ENCODE measurements around the gene ARF4.

Gene ARF4

GRCh38 chr3:57600195-57600594 lies 3.1 kb upstream of the ARF4 start:
- CTCF ChIA-PET, result no interaction called here
- POLR2A ChIA-PET, result no interaction called here
- DNase-seq (ENCODE audit: low read depth, low spot score), result no peak
- no peak overlapping the region for H3K4me3 ChIP-seq (ENCODE audit: low read depth, low read length)
- TF ChIP-seq, protein P1, sequence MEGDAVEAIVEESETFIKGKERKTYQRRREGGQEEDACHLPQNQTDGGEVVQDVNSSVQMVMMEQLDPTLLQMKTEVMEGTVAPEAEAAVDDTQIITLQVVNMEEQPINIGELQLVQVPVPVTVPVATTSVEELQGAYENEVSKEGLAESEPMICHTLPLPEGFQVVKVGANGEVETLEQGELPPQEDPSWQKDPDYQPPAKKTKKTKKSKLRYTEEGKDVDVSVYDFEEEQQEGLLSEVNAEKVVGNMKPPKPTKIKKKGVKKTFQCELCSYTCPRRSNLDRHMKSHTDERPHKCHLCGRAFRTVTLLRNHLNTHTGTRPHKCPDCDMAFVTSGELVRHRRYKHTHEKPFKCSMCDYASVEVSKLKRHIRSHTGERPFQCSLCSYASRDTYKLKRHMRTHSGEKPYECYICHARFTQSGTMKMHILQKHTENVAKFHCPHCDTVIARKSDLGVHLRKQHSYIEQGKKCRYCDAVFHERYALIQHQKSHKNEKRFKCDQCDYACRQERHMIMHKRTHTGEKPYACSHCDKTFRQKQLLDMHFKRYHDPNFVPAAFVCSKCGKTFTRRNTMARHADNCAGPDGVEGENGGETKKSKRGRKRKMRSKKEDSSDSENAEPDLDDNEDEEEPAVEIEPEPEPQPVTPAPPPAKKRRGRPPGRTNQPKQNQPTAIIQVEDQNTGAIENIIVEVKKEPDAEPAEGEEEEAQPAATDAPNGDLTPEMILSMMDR (IDR thresholded peaks at IDR 0.05; ENCODE audit: insufficient read depth, low read length, missing control alignments), result no peak

DNA sequence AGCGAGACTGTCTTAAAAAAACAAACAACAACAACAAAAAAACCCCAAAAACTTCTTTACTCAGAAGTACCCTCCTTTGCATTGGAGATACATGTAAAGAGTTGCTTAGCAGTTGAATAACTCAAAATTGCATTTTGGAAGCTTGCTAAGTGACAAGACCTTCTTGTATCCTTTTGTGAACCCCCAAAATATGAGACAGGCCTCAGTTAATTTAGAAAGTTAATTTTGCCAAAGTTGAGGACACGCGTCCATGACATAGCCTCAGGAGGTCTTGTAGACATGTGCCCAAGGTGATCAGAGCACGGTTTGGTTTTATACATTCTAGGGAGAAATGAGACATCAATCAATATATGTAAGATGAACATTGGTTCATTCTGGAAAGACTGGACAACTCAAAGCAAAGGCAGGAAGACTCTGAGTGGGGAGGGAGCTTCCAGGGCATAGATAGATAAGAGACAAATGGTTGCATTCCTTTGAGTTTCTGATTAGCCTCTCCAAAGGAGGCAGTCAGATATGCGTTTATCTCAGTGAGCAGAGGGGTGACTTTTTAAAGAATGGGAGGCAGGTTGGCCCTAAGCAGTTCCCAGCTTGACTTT lies 1.7 kb upstream of the ARF4 start:
- ChIA-PET POLR2A (interaction anchor here (0.6 kb wide), 1 partner anchor 125 kb away, joined by 3 read pairs; no protein-coding TSS in a partner anchor), CTCF (no interaction called here)
- peak overlapping the region; percentile 74 for H3K4me3 ChIP-seq (ENCODE audit: low read depth, low read length)
- DNase-seq (ENCODE audit: low read depth, low spot score), result no peak
- TF ChIP-seq, protein P1 (IDR thresholded peaks at IDR 0.05; ENCODE audit: insufficient read depth, low read length, missing control alignments), result no peak

DNA sequence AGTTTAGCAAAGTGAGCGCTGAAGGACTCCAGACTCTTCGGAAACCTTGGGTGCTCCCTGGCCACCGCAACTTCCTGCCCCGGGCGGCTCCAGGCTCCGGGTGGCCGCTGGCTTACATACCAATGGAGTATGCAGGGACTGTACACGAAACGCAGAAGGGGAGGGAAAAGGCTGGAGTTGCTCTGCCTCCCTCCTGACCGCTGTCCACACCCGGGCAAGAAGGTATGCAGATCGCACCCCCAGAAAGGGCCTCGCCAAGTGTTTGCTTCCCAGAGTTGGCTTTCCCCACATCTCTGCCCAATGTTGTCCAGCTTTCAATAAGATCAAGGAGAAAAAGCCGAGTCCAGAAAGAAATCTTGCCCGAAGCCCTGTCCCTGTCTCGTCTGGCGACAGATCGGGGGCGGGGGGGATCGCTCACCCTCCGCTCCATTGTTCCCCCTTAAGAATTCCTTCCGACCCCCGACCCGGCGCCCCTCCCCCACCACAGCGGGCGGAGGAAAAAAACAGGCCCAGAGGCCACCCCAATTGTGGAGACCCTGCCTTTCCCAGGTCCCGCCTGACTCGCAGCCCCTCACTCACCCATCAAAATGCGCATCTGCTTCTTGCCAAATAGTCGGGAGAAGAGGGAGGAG lies 533 bp downstream of the ARF4 start:
- peak overlapping the region; percentile 75 for H3K4me3 ChIP-seq (ENCODE audit: low read depth, low read length)
- ChIA-PET CTCF (interaction anchor here (0.7 to 1.5 kb wide), 2 partner anchors 10 to 256 kb away, joined by 4 to 7 read pairs; no protein-coding TSS in a partner anchor), POLR2A (interaction anchor here (0.6 to 2.3 kb wide), 5 partner anchors 14 to 259 kb away, joined by 3 to 11 read pairs (median 3); partner anchors contain the start of gene PDE12)
- TF ChIP-seq, protein P1 (IDR thresholded peaks at IDR 0.05; ENCODE audit: insufficient read depth, low read length, missing control alignments), result no peak
- DNase-seq (ENCODE audit: low read depth, low spot score), result peak; percentile 74

DNA sequence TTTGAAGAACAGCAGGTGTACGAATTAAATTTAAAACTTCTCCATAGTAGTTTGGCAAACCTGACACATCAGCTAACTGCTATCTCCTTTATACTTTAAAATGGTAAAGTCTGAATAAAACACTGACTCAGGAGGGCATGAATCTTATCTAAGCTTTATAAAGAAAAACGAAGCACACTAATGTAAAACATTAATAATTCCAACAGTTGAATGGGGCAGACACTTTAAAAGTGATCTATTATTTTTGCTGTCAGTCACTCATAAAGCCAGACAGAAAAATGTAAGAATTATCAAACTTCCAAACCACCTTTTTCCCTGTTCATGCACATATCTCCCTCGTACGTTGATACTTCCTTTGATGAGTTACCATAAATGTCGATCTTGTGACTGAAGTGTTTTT lies 2.6 kb downstream of the ARF4 start:
- peak overlapping the region; percentile 75 for H3K4me3 ChIP-seq (ENCODE audit: low read depth, low read length)

GRCh38 chr3:57594144-57594543 lies 3.0 kb downstream of the ARF4 start:
- CTCF ChIA-PET, result interaction anchor here (1.1 to 1.8 kb wide), 3 partner anchors 37 to 259 kb away, joined by 3 to 6 read pairs (median 4); no protein-coding TSS in a partner anchor
- peak overlapping the region; percentile 75 for H3K4me3 ChIP-seq (ENCODE audit: low read depth, low read length)
- DNase-seq (ENCODE audit: low read depth, low spot score), result no peak
- POLR2A ChIA-PET, result interaction anchor here (1.2 kb wide), 1 partner anchor 13 kb away, joined by 4 read pairs; no protein-coding TSS in a partner anchor
- TF ChIP-seq, protein P1 (IDR thresholded peaks at IDR 0.05; ENCODE audit: insufficient read depth, low read length, missing control alignments), result no peak

More for the DNA sequence above, 2.6 kb downstream of the ARF4 start:
- ChIA-PET POLR2A (interaction anchor here (1.2 kb wide), 1 partner anchor 14 kb away, joined by 4 read pairs; no protein-coding TSS in a partner anchor), CTCF (interaction anchor here (1.1 to 1.8 kb wide), 3 partner anchors 38 to 258 kb away, joined by 3 to 6 read pairs (median 4); no protein-coding TSS in a partner anchor)
- TF ChIP-seq, protein P1 (IDR thresholded peaks at IDR 0.05; ENCODE audit: insufficient read depth, low read length, missing control alignments), result no peak
- no peak for DNase-seq (ENCODE audit: low read depth, low spot score)

DNA sequence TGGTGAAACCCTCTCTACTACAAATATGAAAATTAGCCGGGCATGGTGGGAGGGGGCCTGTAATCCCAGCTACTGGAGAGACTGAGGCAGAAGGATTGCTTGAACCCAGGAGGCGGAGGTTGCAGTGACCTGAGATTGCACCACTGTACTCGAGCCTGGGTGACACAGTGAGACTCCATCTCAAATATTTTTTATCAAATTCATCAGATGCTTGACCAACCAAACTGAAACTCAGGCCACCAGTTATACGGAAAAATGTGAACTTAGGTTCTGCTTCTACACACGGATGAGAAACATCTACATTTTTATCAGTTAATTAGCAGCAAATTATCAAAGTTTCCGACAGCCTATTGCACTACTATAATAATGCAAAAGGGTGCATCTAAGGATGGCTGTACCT lies 4.8 kb downstream of the ARF4 start:
- no peak for DNase-seq (ENCODE audit: low read depth, low spot score)
- no peak overlapping the region for H3K4me3 ChIP-seq (ENCODE audit: low read depth, low read length)
- POLR2A ChIA-PET, result no interaction called here
- CTCF ChIA-PET, result interaction anchor here (1.3 kb wide), 1 partner anchor 14 kb away, joined by 3 read pairs; no protein-coding TSS in a partner anchor
- TF ChIP-seq, protein P1 (IDR thresholded peaks at IDR 0.05; ENCODE audit: insufficient read depth, low read length, missing control alignments), result no peak
